ENCODE data around the gene PLEKHG5.

The PLEKHG5 gene

DNA sequence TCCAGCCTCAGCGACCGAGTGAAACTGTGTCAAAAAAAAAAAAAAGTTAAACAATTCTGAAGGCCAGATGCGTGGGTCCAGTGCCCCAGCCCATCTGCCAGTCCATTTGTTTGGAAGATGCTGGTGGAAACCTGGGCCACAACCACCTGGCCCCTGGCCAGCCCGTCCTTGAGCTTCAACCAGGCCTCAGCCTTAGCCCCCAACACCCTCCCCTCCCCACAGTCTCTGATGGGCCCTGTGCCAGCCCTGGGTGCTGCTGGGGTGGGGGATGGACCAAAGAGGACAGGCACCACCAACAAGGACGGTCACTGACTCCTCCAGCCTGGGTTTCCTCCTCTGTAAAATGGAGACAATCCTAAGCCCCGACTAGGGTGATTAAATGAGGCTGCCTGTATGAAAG, 19.6 kb upstream of the PLEKHG5 start:
- no peak for DNase-seq (ENCODE audit: low read depth in 2 of 3, low spot score in 1 of 3)

DNA sequence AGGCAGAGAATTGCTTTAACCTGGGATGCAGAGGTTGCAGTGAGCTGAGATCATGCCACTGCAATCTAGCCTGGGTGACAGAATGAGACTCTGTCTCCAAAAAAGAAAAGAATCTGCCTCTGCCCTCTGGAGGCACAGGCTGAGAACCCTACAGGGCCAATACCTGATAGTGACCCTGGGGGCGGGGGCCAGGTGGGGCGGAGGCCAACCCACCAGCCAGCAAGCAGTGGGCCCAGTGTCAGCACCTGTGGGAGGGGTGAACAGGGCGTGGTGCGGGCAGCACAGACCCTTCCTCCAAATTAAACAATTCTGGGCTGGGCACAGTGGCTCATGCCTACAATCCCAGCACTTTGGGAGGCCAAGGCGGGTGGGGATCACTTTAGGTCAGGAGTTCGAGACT, 19.0 kb upstream of the PLEKHG5 start:
- DNase-seq (ENCODE audit: low read depth in 2 of 3, low spot score in 1 of 3) = no peak

DNA sequence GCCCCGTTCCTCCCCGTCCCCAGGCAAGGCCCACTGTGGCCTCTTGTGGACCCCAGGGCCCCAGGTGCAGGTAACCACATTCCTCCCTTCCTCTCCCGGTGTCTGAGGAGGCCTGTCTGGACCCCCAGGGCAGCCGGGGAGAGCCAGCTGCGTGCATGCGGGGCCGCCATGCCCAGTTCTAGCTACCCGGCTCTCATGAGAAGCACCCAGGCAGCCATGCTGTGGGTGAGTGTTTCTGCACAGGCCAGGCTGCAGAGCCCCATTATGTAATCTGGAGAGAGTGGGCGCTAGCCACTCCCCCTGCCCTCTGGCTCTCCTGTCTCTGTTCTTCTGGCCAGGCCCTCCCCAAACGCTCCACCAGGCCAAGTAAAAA, 18.4 kb upstream of the PLEKHG5 start:
- DNase-seq (ENCODE audit: low read depth in 2 of 3, low spot score in 1 of 3) = no peak

DNA sequence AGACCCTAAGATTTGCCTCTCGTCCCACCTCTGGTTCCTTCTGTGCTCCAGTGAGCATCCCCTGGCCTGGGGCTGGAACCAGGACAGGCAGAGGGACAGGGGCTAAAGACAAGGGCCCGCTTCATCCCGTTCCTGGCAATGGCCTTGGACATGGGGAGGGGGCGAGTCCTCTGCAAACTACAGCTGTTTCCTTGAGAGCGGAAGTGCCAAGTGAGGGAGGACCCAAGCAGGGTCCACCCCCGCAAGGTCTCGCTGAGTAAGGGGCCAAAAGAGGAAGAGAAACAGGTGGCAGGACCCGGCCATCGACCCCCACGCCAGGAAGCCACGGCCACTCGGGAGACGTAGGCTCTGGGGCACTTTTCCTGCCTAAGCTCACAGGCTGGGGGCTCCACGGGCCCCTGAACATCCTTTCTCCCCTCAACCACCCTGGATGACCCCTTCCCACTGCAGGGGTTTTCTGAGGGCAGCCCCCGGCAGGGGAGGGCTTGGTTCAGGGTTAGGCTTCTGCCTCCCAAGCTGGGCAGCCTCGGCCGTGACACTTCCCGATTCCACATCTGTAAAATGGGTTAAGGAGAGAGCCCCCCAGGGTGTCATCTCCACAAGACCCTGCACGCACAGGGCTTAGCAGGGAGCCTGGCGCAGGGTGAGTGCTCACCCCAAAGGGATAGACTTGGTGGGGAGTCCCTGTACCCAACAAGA, 17.9 kb upstream of the PLEKHG5 start:
- DNase-seq (ENCODE audit: low read depth in 2 of 3, low spot score in 1 of 3) = no peak

DNA sequence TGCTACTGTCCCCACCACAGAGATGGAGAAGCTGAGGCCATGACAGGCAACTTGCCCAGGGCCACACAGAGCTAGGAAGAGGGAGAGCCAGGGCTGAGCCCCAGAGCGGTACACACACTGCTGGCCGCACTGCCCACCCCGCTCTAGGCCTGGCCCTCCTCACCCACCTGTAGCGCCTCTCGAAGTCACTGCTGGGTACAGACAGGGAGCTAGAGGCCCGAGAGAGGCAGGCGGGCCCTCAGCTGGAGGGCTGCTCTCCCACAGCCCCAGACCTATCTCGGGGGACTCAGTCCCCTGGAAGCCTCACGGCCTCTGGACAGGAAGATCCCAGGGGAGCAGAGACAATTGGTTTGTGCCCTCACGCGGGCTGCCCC, 17.3 kb upstream of the PLEKHG5 start:
- no peak for DNase-seq (ENCODE audit: low read depth in 2 of 3, low spot score in 1 of 3)

DNA sequence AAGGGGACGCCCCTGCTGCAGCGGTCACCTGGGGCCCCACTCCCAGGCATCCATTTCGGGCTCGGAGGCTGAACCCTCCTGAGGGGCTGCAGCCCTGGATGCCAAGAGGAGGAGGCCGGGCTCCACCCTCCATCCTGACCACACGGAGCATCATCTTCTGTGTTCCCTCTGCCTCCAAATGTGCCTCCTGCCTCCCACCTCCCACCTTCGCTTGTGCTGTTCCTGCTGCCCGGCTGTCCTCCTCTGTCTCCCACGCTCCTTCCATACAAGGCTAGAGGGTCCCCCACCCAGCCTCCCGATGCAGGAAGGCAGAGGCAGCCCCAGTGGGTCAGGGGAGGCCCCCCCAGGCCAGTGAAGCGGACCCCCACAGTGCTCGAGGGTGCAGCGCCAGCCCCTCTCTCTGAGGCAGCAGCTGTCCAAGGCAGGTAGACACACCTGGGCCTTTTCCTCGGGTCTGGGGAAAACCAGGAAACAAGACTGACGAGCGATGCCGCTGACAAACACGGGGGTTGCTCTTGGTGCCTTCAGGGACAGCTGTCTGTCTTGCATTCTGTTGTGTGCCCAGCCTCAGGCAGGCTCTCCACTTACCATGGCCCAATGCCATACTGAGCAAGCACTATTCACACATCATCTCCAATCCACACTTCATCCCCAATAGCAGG, 16.8 kb upstream of the PLEKHG5 start:
- DNase-seq (ENCODE audit: low read depth in 2 of 3, low spot score in 1 of 3) = no peak

DNA sequence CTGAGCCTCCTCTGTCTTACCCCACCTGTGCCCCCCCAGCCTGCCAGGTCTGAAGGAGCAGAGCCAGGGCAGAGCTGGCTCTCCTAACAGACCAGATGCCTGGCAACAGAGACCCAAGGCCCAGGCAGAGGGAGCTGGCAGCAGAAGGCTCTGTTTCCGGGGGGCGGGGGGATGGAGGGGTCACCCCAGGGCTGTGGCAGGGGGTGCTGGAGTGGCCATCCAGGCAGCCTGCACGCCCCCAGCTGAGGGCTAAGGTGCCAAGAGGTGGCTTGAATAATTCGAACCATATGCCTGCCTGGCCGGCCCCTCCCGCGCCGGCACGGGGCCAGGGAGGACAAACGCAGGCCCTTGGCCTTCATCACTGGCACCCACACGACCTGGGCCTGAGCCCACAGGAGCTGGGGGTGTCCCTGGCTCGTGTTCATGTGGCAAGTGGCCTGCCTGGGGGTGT, 16.0 kb upstream of the PLEKHG5 start:
- no peak for DNase-seq (ENCODE audit: low read depth in 2 of 3, low spot score in 1 of 3)

DNA sequence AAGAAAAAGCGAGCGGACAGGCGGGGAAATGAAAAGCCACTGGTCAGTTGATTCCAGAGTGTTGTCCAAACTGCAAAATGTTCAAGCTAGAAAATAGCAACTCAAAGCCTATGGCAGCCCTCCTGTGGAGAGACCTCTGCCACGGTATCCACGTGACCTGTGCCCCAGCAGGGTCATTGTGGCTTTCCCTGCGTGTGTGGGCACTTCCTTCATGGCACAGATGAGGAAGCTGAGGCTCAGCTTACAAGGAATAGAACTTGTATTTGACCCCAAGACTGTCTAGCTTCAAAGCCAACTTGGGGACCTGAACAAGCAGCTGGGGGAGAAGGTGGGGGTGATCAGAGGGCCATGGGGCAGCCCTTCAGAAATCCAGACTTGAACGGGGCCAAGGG, 15.6 kb upstream of the PLEKHG5 start:
- no peak for DNase-seq (ENCODE audit: low read depth in 2 of 3, low spot score in 1 of 3)

DNA sequence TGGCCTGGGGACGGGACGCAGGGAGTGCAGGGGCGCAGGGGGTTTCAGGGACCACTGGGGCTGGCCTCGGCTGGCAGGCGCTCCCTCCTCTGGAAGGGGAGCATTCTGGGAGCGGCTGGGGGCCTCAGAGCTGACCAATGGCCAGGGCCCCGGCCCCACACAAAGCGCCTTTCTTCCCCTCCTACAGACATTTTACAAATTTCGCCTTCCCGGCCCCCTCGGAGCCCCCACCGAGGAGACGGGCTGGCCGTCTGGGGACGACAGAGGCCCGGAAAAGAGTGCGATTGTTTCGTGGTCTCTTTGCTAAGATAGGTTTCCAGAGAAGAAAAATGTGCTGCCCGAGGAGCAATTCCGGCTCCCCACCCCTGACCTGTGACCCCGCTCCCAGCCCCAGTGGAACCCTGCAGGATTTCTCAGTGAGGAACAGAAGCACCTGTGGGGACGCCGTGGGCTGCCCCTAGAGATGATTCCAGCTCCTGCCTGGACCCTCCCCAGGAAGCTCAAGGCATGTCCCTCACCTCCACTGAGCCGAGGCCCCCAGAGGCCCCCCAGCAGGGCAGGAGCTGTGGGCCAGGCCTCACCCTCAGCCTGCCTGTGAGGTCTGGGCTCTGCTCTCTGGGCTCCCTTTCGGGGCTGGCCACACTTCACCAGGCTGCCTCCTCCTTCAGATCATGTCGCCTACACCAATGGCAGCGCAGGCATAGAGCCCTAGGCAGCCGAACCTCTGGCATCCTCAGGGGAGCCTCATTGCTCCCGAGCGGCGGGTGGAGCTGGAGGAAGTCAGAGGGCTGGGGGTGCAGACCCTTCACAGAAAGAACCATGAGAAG, 15.0 kb upstream of the PLEKHG5 start:
- no peak for DNase-seq (ENCODE audit: low read depth in 2 of 3, low spot score in 1 of 3)

DNA sequence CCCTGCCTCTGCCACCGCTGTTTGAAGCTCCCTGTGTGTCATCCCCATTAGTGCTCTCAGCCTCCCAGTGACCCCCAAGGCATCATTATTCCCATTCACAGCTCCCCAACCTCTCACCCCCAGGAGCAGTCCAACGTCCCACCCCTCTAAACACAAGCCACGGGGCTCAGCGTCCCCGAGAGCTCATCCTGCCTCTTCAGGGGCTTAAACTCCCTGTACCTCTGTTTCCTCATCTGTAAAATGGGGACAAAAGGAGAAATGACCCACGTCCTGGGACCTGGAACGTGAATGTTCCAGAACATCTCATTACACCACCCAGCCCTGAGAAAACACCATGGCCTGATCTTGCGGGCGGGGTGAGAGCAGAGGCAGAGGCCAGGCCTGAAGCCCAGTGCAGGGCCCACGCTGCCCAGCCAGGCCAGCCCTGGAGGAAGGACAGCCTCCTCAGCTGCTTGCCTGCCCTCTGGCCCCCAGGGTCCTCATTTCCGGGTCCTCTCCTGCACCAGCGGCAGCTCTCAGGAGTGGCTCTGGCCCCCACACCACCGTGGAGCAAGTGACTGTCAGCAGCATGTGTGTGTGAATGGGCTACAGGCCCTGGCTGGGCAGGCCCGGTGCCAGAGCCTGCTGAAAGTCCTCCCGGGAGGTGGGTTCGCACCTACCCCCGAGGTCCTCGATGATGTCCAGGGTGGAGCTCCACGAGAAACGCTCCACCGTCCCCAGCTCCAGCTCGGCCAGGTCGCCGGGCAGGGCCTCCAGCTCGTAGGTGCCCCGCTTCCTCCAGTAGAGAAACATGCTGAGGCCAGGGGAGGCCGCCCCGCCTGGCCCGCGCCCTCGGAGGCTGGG, 14.1 kb upstream of the PLEKHG5 start:
- DNase-seq (ENCODE audit: low read depth in 2 of 3, low spot score in 1 of 3) = no peak

DNA sequence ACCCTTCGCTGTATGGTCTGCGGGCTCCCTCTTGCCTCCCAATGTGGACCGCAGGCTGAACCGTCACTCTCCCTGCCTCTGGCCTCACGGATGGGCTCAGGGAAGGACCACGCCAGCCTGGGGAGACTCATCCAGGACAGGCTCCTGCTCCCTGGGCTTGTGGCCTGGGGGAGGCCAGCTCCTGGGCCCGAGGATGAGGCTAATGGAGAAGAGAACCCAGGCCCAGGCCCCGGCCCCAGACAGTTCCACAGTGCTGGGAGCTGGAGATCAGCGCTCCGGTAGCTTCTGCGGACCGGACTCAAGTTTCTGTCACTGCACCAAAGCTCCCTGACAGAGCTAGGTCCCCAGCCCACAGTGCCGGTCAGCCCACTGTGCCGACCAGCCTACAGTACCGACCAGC, 13.4 kb upstream of the PLEKHG5 start:
- DNase-seq (ENCODE audit: low read depth in 2 of 3, low spot score in 1 of 3) = no peak

DNA sequence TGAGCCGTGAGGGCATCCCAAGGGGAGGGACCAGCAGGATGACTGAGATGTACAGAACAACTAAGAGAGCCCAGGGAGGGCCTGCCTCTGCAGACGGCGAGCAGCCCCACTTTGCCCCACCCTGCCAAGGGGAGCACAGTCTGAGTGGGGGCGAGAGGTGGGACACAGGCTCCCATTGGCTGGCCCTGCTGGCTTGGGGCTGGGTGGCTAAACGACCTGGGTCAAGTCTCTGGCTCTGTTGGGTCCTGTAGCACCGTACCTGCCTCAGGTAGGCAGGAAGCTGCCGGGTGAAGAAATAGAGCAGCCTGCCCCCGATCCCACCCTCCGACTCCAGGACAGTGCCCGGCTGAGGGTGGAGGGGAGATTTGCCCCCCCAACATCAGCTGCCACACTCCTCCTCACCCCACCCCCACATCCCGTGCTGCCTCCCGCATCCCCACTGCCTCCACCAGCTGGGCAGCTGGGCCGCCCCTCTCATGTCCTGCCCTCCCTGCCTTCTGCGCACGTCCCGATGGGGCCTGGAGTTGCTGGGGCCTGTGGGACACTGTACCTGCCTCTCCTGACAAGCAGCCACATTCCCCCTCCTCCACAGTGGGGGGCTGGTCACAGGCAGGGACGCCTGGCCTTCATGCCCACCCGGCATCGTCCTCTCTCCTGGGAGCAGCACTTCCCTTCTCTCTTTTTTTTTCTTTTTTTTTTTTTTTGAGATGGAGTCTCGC, 12.6 kb upstream of the PLEKHG5 start:
- no peak for DNase-seq (ENCODE audit: low read depth in 2 of 3, low spot score in 1 of 3)

DNA sequence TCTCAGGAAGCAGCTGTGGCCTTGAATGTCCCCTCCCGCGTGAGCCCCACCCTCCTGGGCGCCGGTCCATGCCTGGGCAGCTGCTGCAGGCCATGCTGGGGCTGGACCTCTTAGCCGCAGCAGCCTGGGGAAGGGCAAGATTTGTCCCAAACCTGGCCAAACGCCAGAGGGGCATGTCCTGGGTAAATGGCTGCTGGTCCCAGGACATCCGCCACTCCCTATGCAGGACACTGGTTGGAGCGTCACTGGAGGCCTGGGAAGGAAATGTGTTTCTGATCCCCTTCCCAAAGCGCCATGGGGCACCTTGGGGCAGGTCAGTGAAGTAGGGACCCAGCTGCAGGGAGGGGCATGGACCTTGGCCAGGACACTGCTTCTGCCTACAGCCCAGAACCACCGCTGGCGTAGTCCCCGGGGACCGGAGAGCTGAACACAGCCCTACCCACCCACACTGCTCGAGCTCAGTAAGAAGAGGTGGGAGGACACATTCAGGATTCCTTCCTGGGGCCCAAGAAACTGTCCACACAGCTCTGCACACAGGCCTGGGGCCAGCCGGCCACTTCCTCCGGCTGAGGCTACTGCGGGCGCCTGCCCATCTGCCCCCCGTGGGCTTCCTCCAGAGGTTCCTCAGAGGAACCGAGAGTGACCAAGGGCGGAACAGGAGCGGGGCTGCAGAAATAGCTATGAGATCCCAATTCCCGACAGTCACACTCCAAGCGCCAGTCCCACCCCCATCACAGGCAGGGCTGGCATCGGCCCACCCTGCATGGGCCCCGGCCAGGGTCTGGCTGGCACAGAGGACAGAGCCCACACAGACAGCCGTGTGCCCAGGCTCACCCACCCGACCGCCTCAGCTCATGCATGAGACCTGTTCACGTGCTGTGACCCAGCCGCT, 10.8 kb upstream of the PLEKHG5 start:
- no peak for DNase-seq (ENCODE audit: low read depth in 2 of 3, low spot score in 1 of 3)

DNA sequence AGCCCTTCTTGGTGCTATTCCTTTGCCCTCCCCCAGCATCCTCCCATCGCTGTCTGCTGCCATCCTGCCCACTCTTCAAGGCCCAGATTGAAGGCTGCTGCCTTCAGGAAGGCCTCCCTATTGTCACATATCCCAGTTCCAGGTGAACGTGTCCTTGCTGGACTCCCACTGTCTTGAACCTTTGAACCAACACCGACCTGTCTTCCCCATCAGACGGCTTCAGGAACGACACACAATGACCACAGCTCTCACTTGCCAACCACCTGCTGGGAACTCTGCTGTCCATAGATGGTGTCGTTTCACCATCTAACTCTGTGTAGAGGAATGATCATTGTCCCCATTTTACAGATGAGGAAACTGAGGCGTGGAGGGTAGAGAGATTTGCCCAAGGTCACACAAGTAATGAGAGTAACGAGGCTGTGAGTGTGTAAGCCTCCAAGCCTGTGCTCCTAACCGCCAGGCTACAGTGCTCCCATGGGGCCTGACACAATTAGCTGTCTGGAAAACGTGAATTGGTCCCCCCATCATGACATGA, 9.9 kb upstream of the PLEKHG5 start:
- no peak for DNase-seq (ENCODE audit: low read depth in 2 of 3, low spot score in 1 of 3)

DNA sequence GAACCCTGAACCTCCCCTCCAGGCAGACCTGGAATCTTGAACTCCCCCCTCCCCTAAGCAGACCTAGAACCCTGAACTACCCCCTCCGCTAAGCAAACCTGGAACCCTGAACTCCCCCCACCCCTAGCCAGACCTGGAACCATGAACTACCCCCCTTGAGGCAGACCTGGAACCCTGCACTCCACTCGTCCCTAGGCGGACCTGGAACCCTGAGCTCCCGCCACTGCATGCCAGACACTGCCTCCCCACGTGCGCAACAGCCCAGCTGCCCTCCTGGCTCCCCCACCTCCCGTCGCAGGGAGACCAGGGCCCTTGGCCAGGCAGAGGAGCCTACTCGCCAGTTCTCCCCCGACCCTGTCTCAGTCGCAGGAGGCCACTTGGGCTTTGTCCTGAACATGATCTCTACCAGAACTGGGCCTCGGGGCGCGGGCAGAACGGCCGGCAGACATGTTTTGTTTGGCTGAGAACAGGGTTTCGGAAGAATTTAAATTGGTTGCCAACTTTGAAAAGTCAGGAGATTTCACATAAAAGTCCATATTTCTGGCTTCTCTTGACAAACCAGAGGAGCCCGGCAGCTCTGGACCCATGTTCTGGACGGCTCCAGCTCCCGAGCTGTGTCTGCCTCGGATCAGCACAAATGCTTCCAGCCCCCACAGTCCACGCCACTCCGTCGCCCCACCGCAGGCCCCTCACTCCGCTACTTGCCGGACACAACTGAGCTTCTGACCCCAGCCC, 9.2 kb upstream of the PLEKHG5 start:
- DNase-seq (ENCODE audit: low read depth in 2 of 3, low spot score in 1 of 3) = no peak

DNA sequence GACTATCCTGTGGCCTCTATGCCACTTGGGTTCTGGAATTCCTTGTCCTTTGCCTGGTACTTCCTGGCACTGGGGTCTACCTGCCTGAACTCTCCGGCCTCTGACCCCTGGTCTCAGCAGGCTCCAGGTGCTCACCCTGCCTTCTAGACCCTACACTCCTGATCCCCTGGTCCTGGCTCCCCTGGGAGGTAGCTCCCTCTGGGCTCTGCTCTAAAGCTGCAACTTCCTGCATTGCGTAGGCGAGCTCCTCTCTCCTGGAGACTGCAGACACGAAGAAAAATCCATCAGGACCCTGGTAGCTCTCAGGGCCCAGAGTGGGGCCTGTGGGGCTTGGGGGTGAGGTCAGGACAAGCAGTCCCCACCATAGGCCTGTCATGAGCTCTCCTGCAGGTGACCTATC, 7.8 kb upstream of the PLEKHG5 start:
- no peak for DNase-seq (ENCODE audit: low read depth in 2 of 3, low spot score in 1 of 3)

DNA sequence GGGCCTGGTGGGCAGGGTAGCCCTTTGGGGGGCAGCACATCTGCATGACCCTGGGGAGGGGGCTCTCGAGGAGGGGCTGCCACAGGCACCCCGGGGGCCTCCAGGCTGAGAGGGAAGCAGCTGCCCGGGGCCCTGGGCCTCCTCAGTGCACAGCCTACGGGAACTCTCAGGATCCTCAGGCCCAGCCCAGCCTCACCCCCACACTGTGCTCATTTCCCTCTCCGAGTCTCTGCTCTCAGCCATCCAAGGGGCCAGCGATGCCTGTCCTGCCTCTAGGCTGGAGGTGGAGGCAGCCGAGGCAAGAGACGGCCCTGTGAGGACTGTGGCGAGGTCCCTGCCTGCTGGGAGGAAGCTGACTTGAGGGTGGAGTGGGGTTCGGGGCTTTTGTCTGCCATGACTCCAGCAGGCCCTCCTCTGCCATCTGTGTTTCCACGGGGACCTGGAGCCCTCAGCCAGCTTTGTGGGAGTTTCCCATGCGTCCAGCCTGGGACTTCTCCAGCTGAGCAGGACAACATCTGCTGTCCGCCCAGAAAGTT, 7.2 kb upstream of the PLEKHG5 start:
- DNase-seq (ENCODE audit: low read depth in 2 of 3, low spot score in 1 of 3) = no peak

DNA sequence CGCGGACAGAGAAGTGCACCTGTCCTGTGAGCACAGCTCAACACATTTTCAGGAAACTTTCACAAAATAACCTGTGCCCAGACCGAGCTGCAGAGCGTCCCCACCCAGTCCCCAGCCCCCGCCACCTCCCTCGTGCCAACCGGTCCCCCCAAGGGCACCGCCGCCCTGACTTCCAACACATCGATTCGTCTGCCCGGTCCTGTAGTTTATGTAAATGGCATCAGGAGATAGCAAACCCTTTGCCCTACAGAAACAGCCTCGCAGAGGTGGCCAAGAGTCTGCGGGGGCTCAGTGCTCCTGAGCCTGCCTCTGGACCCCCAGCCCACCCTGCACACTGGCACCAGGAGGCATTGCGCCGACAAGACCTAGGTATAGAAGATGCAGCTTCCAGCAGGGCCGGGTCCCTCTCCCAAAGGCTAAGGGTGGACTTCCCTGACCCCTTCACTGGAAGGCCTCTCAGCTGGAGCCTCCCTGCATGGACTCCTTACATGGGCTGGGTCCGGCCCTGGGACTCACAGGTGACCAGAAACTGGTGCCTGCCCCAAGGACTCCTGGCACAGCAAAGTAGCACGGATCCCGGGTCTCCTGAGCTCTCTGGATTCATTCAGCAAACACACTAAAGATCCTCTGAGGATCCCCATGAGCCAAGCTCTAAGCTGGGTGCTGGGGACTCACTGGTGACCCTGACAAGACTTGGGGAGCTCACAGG, 6.6 kb upstream of the PLEKHG5 start:
- no peak for DNase-seq (ENCODE audit: low read depth in 2 of 3, low spot score in 1 of 3)
